ENCODE measurements around the gene RBAK. TPM values are rescaled to one million over a fixed set of nuclear protein-coding genes. Genes with fewer than 3 reads are reported as not detected.
"Not testable (repeated sequence)": the region's sequence is repeated elsewhere in the genome, so short reads cannot be mapped to it uniquely, and the experiment has no call there.

RBAK gene
- total RNA-seq, 1 experiment from 2014 or later, result 9.7 TPM

GRCh38 chr7:5051731-5052130, 6.1 kb downstream of the RBAK start:
- DNase-seq (ENCODE audit: low read depth), result not testable (repeated sequence)

GRCh38 chr7:5053175-5053574, 7.5 kb downstream of the RBAK start:
- no peak for DNase-seq (ENCODE audit: low read depth)

GRCh38 chr7:5063698-5064097, 18.0 kb downstream of the RBAK start:
- no peak for DNase-seq (ENCODE audit: low read depth)

GRCh38 chr7:5064391-5065106, 18.9 kb downstream of the RBAK start:
- DNase-seq (ENCODE audit: low read depth), result no peak

GRCh38 chr7:5065107-5065407, 19.4 kb downstream of the RBAK start:
- DNase-seq (ENCODE audit: low read depth), result no peak

- DNase-seq (ENCODE audit: low read depth), result no peak
These were observed 22.9 kb downstream of the RBAK start for GRCh38 chr7:5068521-5068920.

GRCh38 chr7:5070206-5070605, 24.5 kb downstream of the RBAK start:
- no peak for DNase-seq (ENCODE audit: low read depth)

GRCh38 chr7:5075187-5075586, 29.5 kb downstream of the RBAK start:
- DNase-seq (ENCODE audit: low read depth), result not testable (repeated sequence)

GRCh38 chr7:5077740-5078139, 32.1 kb downstream of the RBAK start:
- DNase-seq (ENCODE audit: low read depth), result peak; percentile 36

GRCh38 chr7:5082806-5083205, 37.1 kb downstream of the RBAK start:
- no peak for DNase-seq (ENCODE audit: low read depth)

GRCh38 chr7:5083311-5083711, 37.7 kb downstream of the RBAK start:
- DNase-seq (ENCODE audit: low read depth), result no peak

GRCh38 chr7:5086256-5086655, 40.6 kb downstream of the RBAK start:
- no peak for DNase-seq (ENCODE audit: low read depth)

- DNase-seq (ENCODE audit: low read depth), result peak; percentile 61
These were observed 42.7 kb downstream of the RBAK start for GRCh38 chr7:5088228-5088833.

GRCh38 chr7:5088906-5089305, 43.2 kb downstream of the RBAK start:
- no peak for DNase-seq (ENCODE audit: low read depth)

- DNase-seq (ENCODE audit: low read depth), result no peak
These were observed 48.3 kb downstream of the RBAK start for GRCh38 chr7:5093948-5094347.

GRCh38 chr7:5094641-5095040, 49.0 kb downstream of the RBAK start:
- DNase-seq (ENCODE audit: low read depth), result no peak

- no peak for DNase-seq (ENCODE audit: low read depth)
These were observed 70.7 kb downstream of the RBAK start for GRCh38 chr7:5116359-5116758.

GRCh38 chr7:5117095-5117970, 71.7 kb downstream of the RBAK start:
- DNase-seq (ENCODE audit: low read depth), result no peak

Other genes with a start within 250 kb of the RBAK start
- gene PAPOLB, start 183.8 kb upstream of the RBAK start, total RNA-seq (2014; rRNA removed; shearing (Covaris generic)), result not detected in 2 replicates
- 0.20 TPM in 1 of 2 replicates, not detected in the other for gene RADIL, start 162.1 kb upstream of the RBAK start, total RNA-seq (2014; rRNA removed; shearing (Covaris generic))
- gene MMD2, start 86.7 kb upstream of the RBAK start, total RNA-seq (2014; rRNA removed; shearing (Covaris generic)), result not detected in 2 replicates
- gene WIPI2, start 144.4 kb downstream of the RBAK start, total RNA-seq (2014; rRNA removed; shearing (Covaris generic)), result 53.7 and 62.7 TPM in 2 replicates
- gene SLC29A4, start 237.1 kb downstream of the RBAK start, total RNA-seq (2014; rRNA removed; shearing (Covaris generic)), result 0.78 and 1.4 TPM in 2 replicates

Data from RPMI7951 (cell line).